PFSK-1 (cell line): Measurements from ENCODE around the gene PODXL2.

Experiments
- FOXP2 ChIP-seq: optimal IDR thresholded peaks from 2 replicates; pipeline ENCODE3; 2011; ENCODE audit warnings: borderline replicate concordance, control low read depth, inconsistent platforms; ENCODE audit not compliant: insufficient read depth; ENCODE audit errors: extremely low read length, extremely low read depth
- POLR2AphosphoS5 ChIP-seq: IDR thresholded peaks from 2 replicates; pipeline ENCODE4 v1.6.1; 2012; ENCODE audit warnings: low read depth, mild to moderate bottlenecking, control low read depth, low read length, moderate library complexity
- REST ChIP-seq, 2 experiments: IDR thresholded peaks; 2 replicates each; pipeline versions ENCODE4 v1.6.1 to v1.8.0; 2011 to 2012; ENCODE audit warnings: low read depth in 2 of 2, low read length in 2 of 2, control low read depth in 1 of 2, inconsistent platforms in 1 of 2, mild to moderate bottlenecking in 1 of 2, moderate library complexity in 1 of 2; ENCODE audit not compliant: insufficient read depth in 1 of 2
- SIN3A ChIP-seq: IDR thresholded peaks from 2 replicates; pipeline ENCODE4 v1.6.1; 2012; ENCODE audit warnings: mild to moderate bottlenecking, low read length, moderate library complexity, borderline replicate concordance; ENCODE audit not compliant: insufficient read depth
- TAF1 ChIP-seq: IDR thresholded peaks from 2 replicates; pipeline ENCODE4 v1.6.1; 2012; ENCODE audit warnings: low read length, control low read depth, borderline replicate concordance; ENCODE audit not compliant: insufficient read depth

- TF ChIP-seq POLR2AphosphoS5 (no peak), TAF1 (no peak), REST (IDR thresholded peaks at IDR 0.05; ENCODE audit: insufficient read depth in 1 of 2, low read depth in 2 of 2, low read length in 2 of 2) (no peak), SIN3A (no peak), FOXP2 (no peak)
These were observed 37.7 kb downstream of the PODXL2 start for GRCh38 chr3:127666676-127667075.
